K562 (cell line): Measurements from ENCODE around the gene ARHGAP24.

ENCODE experiments used
- ASH1L ChIP-seq: fragments of 450-650 bp; IDR thresholded peaks from 2 replicates; pipeline ENCODE4 v1.6.1; 2018; ENCODE audit warnings: borderline replicate concordance, mild to moderate bottlenecking, low read depth; ENCODE audit not compliant: partially characterized antibody
- CEBPG ChIP-seq, 3 experiments: fragments of 200-800 bp in 1 of 3; sonication (Bioruptor generic) in 1 of 3; sonication (generic) in 1 of 3; formaldehyde crosslinking in 1 of 3; IDR thresholded peaks in 2 of 3; conservative IDR thresholded peaks in 1 of 3; 2 replicates each; pipeline versions ENCODE4 v1.6.1 to v1.8.0; 2016 to 2022; ENCODE audit warnings: missing compliant biosample characterization in 2 of 3, missing genetic modification characterization in 2 of 3, mild to moderate bottlenecking in 1 of 3, missing genetic modification reagents in 1 of 3
- POLR2A ChIP-seq: fragments of 450-650 bp; conservative IDR thresholded peaks from 2 replicates; pipeline ENCODE4 v1.6.1; 2016
- RAD21 ChIP-seq, 2 experiments: fragments of 250-450 bp in 1 of 2; fragments of 450-650 bp in 1 of 2; sonication (Bioruptor Pico) in 1 of 2; formaldehyde crosslinking in 1 of 2; IDR thresholded peaks in 1 of 2; conservative IDR thresholded peaks in 1 of 2; 2 replicates each; pipeline versions ENCODE4 v1.4.0 to v1.8.0; 2020 to 2022; ENCODE audit warnings: mild to moderate bottlenecking in 2 of 2, moderate library complexity in 1 of 2
- SMC3 ChIP-seq: conservative IDR thresholded peaks from 2 replicates; pipeline ENCODE4 v1.6.1; 2011; ENCODE audit warnings: low read depth, low read length, improper control_type of control experiment; ENCODE audit not compliant: insufficient read depth
- USF1 ChIP-seq: sonication (generic); formaldehyde crosslinking; IDR thresholded peaks from 2 replicates; pipeline ENCODE4 v1.9.0; 2022; ENCODE audit warnings: mild to moderate bottlenecking, missing genetic modification reagents
- ZBTB33 ChIP-seq: sonication (generic); formaldehyde crosslinking; IDR thresholded peaks from 2 replicates; pipeline ENCODE4 v1.8.1; 2023; ENCODE audit warnings: mild to moderate bottlenecking, missing genetic modification reagents

- TF ChIP-seq ASH1L (no peak), RAD21 (CRISPR knock-in tag; conservative IDR thresholded peaks at IDR 0.05 in 1 of 2, IDR thresholded peaks at IDR 0.05 in 1 of 2) (no peak), SMC3 (no peak), USF1 (CRISPR knock-in tag) (no peak), POLR2A (no peak), CEBPG (CRISPR knock-in tag; IDR thresholded peaks at IDR 0.05) (no peak), CEBPG (tag; conservative IDR thresholded peaks at IDR 0.05 in 1 of 2, IDR thresholded peaks at IDR 0.05 in 1 of 2) (no peak), ZBTB33 (CRISPR knock-in tag) (no peak)
Measured at GRCh38 chr4:85707611-85708010, 232.7 kb downstream of the ARHGAP24 start.
